SH-SY5Y (cell line): ENCODE results near the gene PRKCH.

Experiments used
- GATA2 ChIP-seq: IDR thresholded peaks from 2 replicates; pipeline ENCODE4 v1.6.1; 2011; ENCODE audit warnings: mild to moderate bottlenecking, low read depth, low read length
- GATA3 ChIP-seq: IDR thresholded peaks from 2 replicates; pipeline ENCODE4 v1.6.1; 2011; ENCODE audit warnings: low read depth, mild to moderate bottlenecking, low read length, moderate library complexity

- no peak for TF ChIP-seq GATA2
- no peak for TF ChIP-seq GATA3
Measured at GRCh38 chr14:61401461-61401860, 80.1 kb downstream of the PRKCH start.
